Colon (tissue), 2 donors: ENCODE results near the gene DSTN.

Experiments
- FAIRE-seq: peaks from 2 replicates; lab custom pipeline; 2012; peaks lifted over from hg19 to GRCh38; lab: Jason Lieb, UNC
- donor health status: control.
- donor health status: control.

Gene DSTN

DNA sequence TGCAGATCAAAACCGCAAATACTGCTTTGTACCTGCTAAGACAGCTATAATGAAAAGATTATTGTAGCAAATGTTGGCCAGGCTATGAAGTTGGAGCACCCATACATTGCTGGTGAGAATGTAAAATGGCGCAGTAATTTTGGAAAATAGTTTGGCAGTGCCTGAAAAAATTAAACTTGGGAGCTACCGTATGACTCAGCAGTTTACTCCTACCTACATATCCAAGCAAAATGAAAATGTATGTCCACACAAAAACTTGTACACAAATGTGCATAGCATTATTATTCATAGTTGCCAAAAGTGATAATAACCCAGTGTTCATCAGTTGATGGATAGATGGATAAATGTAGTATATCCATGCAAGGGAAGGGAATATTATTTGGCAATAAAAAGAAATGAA is 13.3 kb downstream of the DSTN start:
- no peak for FAIRE-seq

GRCh38 chr20:17584689-17585088 is 14.8 kb downstream of the DSTN start:
- FAIRE-seq = peak; percentile 5

- FAIRE-seq = no peak
Measured at GRCh38 chr20:17586250-17586649, 16.4 kb downstream of the DSTN start.

DNA sequence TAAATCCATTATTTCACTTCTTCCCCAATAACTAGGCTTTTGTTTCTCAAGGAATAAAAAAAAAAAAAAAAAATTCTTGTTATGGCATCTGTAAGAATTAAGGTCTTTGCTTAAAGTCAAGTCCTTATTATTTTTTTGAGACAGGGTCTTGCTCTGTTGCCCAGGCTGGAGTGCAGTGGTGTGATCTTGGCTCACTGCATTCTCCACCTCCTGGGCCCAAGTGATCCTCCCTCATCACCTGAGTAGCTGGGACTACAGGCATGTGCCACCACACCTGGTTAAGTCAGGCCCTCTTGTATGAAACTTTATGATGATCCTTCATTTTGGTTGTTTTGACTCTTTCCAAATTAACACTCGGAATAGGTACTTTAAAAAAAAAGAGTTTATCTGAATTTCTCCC is 17.3 kb downstream of the DSTN start:
- FAIRE-seq = no peak

GRCh38 chr20:17587824-17588223 is 17.9 kb downstream of the DSTN start:
- no peak for FAIRE-seq

DNA sequence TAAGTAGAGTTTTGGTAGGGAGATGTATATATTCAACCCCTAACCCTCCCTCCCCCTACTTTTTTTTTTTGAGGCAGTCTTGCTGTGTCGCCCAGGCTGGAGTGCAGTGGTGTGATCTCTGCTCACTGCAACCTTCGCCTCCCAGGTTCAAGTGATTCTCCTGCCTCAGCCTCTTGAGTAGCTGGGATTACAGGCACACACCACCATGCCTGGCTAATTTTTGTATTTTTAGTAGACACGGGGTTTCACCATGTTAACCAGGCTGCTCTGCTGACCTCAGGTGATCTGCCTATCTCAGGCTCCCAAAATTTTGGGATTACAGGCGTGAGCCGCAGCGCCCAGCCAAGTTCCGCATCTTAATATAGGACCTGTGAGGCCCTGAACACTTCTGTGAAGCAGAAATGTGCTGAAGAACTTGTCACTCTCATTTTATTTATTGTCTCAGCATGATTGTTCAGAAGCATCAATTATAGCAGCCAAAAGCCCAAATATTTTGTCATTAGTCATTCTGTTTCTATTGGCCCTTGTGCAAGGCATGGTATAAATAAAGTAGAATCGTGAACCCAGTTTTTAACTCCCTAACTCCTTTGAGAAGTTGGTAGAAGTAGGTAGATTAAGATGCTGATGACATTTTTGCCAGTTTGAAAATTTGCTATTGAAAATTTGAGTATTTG is 19.4 kb downstream of the DSTN start:
- no peak for FAIRE-seq

DNA sequence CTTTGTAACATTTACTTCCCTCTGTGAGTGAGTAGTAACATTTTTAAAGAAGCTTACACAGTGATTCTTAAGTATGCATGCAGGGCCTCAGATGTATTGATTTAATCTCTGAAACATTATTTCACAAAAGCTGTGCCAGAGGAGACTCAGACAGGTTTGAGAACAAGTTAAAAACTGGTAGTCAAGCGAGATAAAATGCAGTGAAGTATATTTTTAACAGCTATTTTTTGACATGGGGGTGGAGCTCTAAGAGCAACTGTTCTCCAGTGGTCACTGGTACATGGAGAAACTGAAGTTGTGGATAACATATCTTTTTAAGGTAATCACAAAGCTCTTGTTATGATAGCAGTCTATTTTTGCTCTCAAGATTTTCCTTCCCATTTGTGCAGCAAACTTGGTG is 20.4 kb downstream of the DSTN start:
- no peak for FAIRE-seq

- FAIRE-seq = no peak
Measured at GRCh38 chr20:17593902-17594301, 24.0 kb downstream of the DSTN start.

DNA sequence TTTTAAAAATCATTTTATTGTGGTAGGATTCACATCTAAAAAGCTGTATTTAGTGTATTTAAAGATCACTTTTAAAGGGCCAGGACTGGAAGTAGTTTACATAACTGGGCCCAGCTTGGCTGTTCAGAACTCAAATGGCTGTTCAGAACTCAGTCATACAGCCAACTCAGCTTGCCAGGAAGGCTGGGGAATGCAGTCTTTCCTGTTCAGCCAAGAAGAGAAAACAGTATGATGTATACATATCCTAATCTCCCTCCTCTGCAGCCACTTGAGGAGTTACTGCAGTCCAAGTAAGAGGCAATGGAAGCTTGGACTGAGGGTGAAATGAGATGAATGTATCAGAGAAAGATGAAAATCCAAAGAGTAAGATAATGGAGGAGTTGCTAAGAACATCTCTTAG is 24.6 kb downstream of the DSTN start:
- FAIRE-seq = no peak

DNA sequence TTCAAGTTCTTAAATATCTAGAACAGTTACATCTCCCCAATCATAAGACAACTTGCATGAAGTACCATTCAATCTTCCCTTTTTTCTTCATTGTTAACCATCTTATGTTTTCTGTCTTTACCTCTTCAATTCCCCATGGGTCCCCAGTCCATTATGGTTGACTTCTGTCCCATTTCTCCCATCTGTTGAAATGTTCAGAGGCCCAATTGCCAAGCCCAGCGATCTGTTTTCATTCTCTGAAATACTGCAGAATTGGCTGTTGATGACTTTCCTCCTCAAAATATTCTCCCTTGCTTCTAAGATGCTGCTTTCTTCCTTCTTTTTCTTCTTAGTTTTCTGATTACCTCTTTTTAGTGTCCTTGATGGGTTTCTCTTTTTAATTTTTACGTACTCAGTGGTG is 26.0 kb downstream of the DSTN start:
- no peak for FAIRE-seq

GRCh38 chr20:17598013-17598550 is 28.2 kb downstream of the DSTN start:
- FAIRE-seq = no peak

DNA sequence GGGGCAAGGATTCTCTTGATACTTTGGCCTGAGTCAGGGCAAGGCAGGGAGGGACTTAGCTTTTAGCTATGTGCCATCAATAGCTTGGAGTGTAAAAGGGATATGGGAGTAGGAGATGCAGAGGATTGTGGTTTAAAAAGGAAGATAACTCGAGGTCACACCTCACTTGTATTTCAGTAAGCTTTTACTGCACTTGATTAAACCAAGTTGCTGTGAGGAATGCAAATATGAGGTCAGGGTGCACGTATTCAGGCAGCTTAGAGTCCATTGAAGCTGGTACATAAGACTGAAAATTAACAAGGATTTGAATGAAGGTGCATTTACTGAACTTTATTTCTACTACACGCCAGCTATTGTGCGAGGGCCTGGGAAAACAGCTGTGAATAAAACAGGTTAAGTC is 32.1 kb downstream of the DSTN start:
- no peak for FAIRE-seq

DNA sequence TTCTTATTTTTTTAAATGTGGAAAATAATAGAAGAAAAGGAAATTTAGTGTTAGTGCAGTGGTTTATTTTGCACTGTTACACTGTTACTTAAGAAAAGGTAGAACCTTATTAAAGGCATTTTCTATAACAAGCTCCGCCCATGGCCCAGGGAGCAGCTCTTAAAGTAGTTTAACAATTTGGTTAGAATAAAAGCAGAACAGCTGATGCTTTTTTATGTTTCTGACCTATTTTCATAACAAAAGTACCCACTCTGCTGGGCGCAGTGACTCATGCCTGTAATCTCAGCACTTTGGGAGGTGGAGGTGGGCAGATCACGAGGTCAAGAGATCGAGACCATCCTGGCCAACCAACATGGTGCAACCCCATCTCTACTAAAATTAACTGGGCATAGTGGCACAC is 32.6 kb downstream of the DSTN start:
- no peak for FAIRE-seq

DNA sequence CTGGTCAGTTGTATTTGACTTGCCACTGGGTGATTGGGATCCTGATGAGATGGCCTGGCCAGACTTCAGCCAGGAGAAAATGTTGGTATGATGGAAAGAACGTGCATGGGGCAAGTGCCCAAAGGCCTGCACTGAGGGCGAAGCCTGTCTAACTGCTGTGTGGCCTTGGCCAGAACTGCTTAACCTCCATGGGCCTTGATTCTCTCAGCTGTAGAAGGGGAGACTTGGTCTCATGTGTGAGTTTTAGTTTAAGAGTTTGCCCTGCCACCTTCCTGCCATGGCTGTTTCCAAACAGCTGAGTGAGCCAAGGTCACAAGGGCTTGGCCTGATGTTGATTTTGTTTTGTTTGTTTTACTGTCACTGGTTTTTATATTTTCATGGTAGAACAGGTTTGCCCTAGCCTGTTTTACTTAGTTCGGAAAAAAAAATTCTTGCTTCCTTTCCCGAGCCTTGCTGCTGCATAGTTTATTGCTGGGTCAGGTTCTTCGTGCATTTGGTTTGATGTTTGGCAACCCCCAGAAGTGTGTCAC is 35.3 kb downstream of the DSTN start:
- FAIRE-seq = no peak

- FAIRE-seq = no peak
Measured at GRCh38 chr20:17606001-17606400, 36.1 kb downstream of the DSTN start.

- no peak for FAIRE-seq
Measured at GRCh38 chr20:17608701-17609497, 39.0 kb downstream of the DSTN start.

- no peak for FAIRE-seq
Measured at GRCh38 chr20:17609811-17610377, 40.0 kb downstream of the DSTN start.

- no peak for FAIRE-seq
Measured at GRCh38 chr20:17610566-17611289, 40.9 kb downstream of the DSTN start.

GRCh38 chr20:17611290-17611539 is 41.3 kb downstream of the DSTN start:
- FAIRE-seq = no peak

DNA sequence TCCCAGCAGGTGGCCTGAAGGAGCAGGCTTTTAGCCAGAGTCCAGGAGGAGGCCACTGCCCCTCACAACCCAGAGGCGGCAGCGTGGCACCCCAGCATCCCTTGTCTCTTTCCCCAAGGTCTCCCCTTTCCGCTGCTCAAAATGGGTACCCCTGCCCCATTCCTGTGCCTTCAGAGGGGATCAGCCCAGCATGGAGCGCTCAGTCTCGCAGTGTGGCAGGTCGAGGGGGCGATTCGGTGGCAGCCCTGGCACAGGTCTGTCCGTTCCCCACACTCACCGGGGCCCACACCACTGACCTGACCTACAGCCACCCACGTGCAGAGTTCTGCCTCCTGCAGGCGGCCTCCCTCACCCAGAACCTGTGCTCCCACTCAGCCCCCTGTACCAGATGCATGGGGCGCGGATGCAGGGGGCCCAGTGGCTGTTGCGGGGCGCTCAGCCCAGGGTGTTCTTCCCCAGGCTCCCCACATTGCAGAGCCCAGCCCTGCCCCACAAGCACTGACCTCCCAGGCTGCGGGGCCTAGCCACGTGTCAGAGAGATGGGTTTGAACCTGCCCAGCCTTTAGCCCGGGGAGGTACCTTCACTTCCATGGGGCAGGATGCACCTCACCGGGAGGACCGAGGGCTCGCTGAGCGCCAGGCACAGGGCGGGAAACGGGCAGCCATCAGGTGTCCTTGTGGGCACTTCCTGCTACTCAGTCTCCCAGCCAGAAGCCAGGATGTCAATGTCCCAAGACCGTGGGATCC is 41.8 kb downstream of the DSTN start:
- no peak for FAIRE-seq

DNA sequence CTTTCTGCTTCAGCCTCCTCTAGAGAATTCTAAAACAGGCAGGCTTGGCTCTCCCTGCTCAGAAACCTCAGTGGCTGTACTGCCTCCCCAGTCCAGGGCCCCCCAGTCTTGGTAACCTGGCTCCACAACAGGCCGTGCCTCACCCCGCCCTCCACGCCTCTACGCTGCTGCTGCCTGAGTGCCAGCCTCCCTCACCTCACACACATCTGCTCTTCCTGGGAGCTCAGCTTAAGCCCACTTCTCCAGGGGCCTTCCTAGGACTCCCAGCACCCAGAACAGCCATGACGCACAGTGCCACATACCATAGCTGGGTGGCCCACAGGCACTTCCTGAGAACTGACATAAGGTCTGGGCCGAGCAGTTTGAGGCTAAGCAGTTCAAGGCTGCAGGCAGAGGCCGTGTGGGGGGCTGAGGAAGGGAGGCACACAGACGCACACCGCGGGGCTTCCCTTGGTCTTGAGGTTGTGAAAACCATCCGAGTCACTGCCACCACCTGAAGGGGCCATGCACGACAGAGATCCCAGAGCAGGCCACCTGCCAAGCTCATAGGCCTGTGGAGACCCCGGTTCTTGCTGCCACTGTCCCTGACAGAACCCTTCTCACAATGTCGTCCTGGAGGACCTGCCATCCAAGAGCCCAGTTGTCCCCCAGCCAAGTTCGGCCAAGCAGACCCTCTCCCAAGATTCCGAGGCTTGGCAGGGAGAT is 42.6 kb downstream of the DSTN start:
- FAIRE-seq = no peak
